SK-N-SH treated with all-trans-retinoic acid at 6 μM for 48 hours (cell line): ENCODE data around the gene TNS1.

Source experiments
- ATAC-seq: fragments of 200-7000 bp; cut with Tn5 transposase; 3 replicates; pipeline ENCODE4 v1.9.1; 2020; ENCODE audit warnings: mild to moderate bottlenecking, moderate library complexity
- BACH2 ChIP-seq: fragments of 250-450 bp; sonication (Bioruptor Pico); IDR thresholded peaks from 2 replicates; pipeline ENCODE4 v1.9.0; 2021; ENCODE audit warnings: mild to moderate bottlenecking, borderline replicate concordance
- CSDC2 ChIP-seq: fragments of 250-450 bp; sonication (Bioruptor Pico); IDR thresholded peaks from 2 replicates; pipeline ENCODE4 v1.5.0; 2020; ENCODE audit warnings: mild to moderate bottlenecking, moderate library complexity
- ISL1 ChIP-seq: fragments of 250-450 bp; sonication (Bioruptor Pico); IDR thresholded peaks from 2 replicates; pipeline ENCODE4 v2.1.2; 2022; ENCODE audit warnings: mild to moderate bottlenecking, moderate library complexity
- OSR1 ChIP-seq: fragments of 250-450 bp; sonication (Bioruptor Pico); IDR thresholded peaks from 2 replicates; pipeline ENCODE4 v1.8.0; 2022; ENCODE audit warnings: moderate library complexity, mild to moderate bottlenecking, inconsistent platforms
- PPARA ChIP-seq: fragments of 250-450 bp; sonication (Bioruptor Pico); IDR thresholded peaks from 2 replicates; pipeline ENCODE4 v1.5.0; 2020; ENCODE audit warnings: mild to moderate bottlenecking, borderline replicate concordance
- RARB ChIP-seq: fragments of 250-450 bp; sonication (Bioruptor Pico); IDR thresholded peaks from 2 replicates; pipeline ENCODE4 v1.8.0; 2021; ENCODE audit warnings: mild to moderate bottlenecking, moderate library complexity
- SNAI2 ChIP-seq: fragments of 250-450 bp; sonication (Bioruptor Pico); IDR thresholded peaks from 2 replicates; pipeline ENCODE4 v1.5.0; 2020; ENCODE audit warnings: mild to moderate bottlenecking, moderate library complexity
- TCF4 ChIP-seq: fragments of 250-450 bp; sonication (Bioruptor Pico); IDR thresholded peaks from 2 replicates; pipeline ENCODE4 v1.8.0; 2021; ENCODE audit warnings: mild to moderate bottlenecking, moderate library complexity, borderline replicate concordance
- TOX ChIP-seq: fragments of 250-450 bp; sonication (Bioruptor Pico); IDR thresholded peaks from 2 replicates; pipeline ENCODE4 v1.8.0; 2021; ENCODE audit warnings: mild to moderate bottlenecking, moderate library complexity, borderline replicate concordance
- ZC3H10 ChIP-seq: fragments of 250-450 bp; sonication (Bioruptor Pico); IDR thresholded peaks from 2 replicates; pipeline ENCODE4 v1.5.1; 2021; ENCODE audit warnings: mild to moderate bottlenecking, moderate library complexity
- ZFP3 ChIP-seq: fragments of 250-450 bp; sonication (Bioruptor Pico); IDR thresholded peaks from 2 replicates; pipeline ENCODE4 v1.5.0; 2020; ENCODE audit warnings: mild to moderate bottlenecking, moderate library complexity
- ZFP30 ChIP-seq: fragments of 450-650 bp; formaldehyde crosslinking; IDR thresholded peaks from 2 replicates; pipeline ENCODE4 v1.5.0; 2022; ENCODE audit warnings: mild to moderate bottlenecking, moderate library complexity
- ZNF565 ChIP-seq: fragments of 450-650 bp; formaldehyde crosslinking; conservative IDR thresholded peaks from 2 replicates; pipeline ENCODE4 v1.5.0; 2020; ENCODE audit warnings: low read depth, mild to moderate bottlenecking, moderate library complexity
- ZNF70 ChIP-seq: fragments of 450-650 bp; formaldehyde crosslinking; IDR thresholded peaks from 2 replicates; pipeline ENCODE4 v1.5.0; 2020; ENCODE audit warnings: mild to moderate bottlenecking, moderate library complexity
- ZNF8 ChIP-seq: fragments of 450-650 bp; formaldehyde crosslinking; IDR thresholded peaks from 2 replicates; pipeline ENCODE4 v1.5.0; 2020; ENCODE audit warnings: mild to moderate bottlenecking, moderate library complexity
- TF ChIP-seq, protein P1 (sequence below): fragments of 250-450 bp; sonication (Bioruptor Pico); IDR thresholded peaks from 2 replicates; pipeline ENCODE4 v1.8.0; 2021; ENCODE audit warnings: low read depth, mild to moderate bottlenecking, moderate library complexity, borderline replicate concordance
- TF ChIP-seq, protein P2 (sequence below): fragments of 250-450 bp; sonication (Bioruptor Pico); IDR thresholded peaks from 2 replicates; pipeline ENCODE4 v1.5.0; 2020; ENCODE audit warnings: mild to moderate bottlenecking, moderate library complexity
- TF ChIP-seq, protein P3 (sequence below): fragments of 250-450 bp; sonication (Bioruptor Pico); IDR thresholded peaks from 2 replicates; pipeline ENCODE4 v1.5.1; 2021; ENCODE audit warnings: mild to moderate bottlenecking, moderate library complexity
- TF ChIP-seq, protein P4 (sequence below): fragments of 250-450 bp; sonication (Bioruptor Pico); IDR thresholded peaks from 2 replicates; pipeline ENCODE4 v1.8.0; 2020; ENCODE audit warnings: mild to moderate bottlenecking, moderate library complexity, borderline replicate concordance

The TNS1 gene

DNA sequence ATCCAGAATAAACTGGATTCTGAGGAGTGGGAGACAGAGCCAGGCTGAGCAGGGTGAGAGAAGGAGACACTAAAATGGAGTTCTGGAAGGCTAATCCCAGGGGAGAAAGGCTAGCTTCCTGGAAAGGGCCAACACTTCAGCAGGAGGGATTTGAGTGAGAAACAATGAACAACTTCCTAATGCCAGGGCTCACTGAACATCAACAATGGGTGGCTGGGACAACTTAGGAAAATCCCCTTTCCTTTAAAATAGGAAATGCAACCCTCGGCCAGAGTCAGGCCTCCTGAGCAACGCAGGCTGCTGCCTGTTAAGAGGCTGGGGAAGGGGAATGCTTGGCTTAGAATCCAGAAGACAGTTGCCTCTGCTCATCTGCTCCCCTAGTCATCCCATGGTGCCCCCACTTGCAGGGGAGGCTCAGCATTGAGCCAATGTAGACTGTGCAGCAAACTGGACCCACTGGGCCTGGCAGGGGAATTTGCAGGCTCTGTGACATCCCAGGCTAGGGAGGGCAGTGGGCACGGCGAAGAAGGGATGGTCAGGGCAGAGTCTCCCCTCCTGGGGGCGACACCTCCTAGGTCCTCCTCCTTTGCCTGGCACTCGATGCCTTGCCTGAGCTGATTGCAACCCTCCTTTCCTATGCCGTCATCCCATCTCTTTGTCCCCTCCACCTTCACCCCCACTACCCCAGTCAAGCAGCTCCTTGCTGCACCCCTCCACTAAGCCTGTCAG lies 182.5 kb downstream of the TNS1 start:
- ATAC-seq, result no peak
- TF ChIP-seq TOX (CRISPR knock-in tag) (no peak), ZFP3 (CRISPR knock-in tag) (no peak), ZC3H10 (no peak), SNAI2 (CRISPR knock-in tag) (no peak), ZNF565 (CRISPR knock-in tag) (no peak), OSR1 (CRISPR knock-in tag) (no peak), CSDC2 (CRISPR knock-in tag) (no peak), RARB (CRISPR knock-in tag) (no peak), PPARA (CRISPR knock-in tag) (no peak), ZFP30 (CRISPR knock-in tag) (no peak), BACH2 (no peak), ZNF8 (CRISPR knock-in tag) (no peak)
- TF ChIP-seq, protein P1, sequence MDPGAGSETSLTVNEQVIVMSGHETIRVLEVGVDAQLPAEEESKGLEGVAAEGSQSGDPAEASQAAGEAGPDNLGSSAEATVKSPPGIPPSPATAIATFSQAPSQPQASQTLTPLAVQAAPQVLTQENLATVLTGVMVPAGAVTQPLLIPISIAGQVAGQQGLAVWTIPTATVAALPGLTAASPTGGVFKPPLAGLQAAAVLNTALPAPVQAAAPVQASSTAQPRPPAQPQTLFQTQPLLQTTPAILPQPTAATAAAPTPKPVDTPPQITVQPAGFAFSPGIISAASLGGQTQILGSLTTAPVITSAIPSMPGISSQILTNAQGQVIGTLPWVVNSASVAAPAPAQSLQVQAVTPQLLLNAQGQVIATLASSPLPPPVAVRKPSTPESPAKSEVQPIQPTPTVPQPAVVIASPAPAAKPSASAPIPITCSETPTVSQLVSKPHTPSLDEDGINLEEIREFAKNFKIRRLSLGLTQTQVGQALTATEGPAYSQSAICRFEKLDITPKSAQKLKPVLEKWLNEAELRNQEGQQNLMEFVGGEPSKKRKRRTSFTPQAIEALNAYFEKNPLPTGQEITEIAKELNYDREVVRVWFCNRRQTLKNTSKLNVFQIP, result no peak
- TF ChIP-seq, protein P2, sequence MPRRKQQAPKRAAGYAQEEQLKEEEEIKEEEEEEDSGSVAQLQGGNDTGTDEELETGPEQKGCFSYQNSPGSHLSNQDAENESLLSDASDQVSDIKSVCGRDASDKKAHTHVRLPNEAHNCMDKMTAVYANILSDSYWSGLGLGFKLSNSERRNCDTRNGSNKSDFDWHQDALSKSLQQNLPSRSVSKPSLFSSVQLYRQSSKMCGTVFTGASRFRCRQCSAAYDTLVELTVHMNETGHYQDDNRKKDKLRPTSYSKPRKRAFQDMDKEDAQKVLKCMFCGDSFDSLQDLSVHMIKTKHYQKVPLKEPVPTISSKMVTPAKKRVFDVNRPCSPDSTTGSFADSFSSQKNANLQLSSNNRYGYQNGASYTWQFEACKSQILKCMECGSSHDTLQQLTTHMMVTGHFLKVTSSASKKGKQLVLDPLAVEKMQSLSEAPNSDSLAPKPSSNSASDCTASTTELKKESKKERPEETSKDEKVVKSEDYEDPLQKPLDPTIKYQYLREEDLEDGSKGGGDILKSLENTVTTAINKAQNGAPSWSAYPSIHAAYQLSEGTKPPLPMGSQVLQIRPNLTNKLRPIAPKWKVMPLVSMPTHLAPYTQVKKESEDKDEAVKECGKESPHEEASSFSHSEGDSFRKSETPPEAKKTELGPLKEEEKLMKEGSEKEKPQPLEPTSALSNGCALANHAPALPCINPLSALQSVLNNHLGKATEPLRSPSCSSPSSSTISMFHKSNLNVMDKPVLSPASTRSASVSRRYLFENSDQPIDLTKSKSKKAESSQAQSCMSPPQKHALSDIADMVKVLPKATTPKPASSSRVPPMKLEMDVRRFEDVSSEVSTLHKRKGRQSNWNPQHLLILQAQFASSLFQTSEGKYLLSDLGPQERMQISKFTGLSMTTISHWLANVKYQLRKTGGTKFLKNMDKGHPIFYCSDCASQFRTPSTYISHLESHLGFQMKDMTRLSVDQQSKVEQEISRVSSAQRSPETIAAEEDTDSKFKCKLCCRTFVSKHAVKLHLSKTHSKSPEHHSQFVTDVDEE (CRISPR knock-in tag), result no peak
- TF ChIP-seq, protein P3, sequence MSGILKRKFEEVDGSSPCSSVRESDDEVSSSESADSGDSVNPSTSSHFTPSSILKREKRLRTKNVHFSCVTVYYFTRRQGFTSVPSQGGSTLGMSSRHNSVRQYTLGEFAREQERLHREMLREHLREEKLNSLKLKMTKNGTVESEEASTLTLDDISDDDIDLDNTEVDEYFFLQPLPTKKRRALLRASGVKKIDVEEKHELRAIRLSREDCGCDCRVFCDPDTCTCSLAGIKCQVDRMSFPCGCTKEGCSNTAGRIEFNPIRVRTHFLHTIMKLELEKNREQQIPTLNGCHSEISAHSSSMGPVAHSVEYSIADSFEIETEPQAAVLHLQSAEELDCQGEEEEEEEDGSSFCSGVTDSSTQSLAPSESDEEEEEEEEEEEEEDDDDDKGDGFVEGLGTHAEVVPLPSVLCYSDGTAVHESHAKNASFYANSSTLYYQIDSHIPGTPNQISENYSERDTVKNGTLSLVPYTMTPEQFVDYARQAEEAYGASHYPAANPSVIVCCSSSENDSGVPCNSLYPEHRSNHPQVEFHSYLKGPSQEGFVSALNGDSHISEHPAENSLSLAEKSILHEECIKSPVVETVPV (CRISPR knock-in tag), result no peak
- TF ChIP-seq, protein P4, sequence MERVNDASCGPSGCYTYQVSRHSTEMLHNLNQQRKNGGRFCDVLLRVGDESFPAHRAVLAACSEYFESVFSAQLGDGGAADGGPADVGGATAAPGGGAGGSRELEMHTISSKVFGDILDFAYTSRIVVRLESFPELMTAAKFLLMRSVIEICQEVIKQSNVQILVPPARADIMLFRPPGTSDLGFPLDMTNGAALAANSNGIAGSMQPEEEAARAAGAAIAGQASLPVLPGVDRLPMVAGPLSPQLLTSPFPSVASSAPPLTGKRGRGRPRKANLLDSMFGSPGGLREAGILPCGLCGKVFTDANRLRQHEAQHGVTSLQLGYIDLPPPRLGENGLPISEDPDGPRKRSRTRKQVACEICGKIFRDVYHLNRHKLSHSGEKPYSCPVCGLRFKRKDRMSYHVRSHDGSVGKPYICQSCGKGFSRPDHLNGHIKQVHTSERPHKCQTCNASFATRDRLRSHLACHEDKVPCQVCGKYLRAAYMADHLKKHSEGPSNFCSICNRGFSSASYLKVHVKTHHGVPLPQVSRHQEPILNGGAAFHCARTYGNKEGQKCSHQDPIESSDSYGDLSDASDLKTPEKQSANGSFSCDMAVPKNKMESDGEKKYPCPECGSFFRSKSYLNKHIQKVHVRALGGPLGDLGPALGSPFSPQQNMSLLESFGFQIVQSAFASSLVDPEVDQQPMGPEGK (CRISPR knock-in tag), result no peak

DNA sequence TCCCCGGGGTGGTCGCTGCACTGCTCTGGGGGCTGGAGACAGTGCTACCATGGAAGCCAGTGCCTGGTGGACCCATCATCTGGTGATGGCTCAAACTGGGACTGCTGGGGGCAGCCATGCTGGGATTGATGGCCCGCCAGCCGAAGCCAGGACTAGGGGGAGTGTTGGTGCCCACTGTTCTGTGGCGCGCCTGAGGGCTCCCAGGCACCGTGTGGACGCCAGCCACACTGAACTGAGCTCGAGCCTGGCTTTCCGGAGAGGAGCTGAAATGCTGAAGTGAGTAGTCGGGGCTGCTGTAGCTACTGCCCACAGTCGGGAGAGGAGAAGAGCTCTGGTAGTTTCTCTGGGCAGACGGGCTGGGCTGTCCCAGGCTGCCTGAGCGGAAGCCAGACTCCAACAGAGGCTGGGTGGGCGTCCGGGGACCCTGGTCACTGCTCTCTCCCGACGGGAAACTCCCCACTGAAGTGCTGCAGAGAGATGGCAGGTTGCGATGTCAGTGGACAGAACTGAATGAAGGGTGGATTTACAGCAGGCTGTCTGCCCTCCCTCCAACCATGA lies 184.4 kb downstream of the TNS1 start:
- ATAC-seq, result no peak
- TF ChIP-seq, protein P2 (CRISPR knock-in tag), result no peak
- TF ChIP-seq ZC3H10, result no peak
- no peak for TF ChIP-seq TCF4 (CRISPR knock-in tag)
- TF ChIP-seq CSDC2 (CRISPR knock-in tag), result no peak
- TF ChIP-seq ZNF70, result no peak
- no peak for TF ChIP-seq OSR1 (CRISPR knock-in tag)
- no peak for TF ChIP-seq ZFP3 (CRISPR knock-in tag)
- TF ChIP-seq, protein P4 (CRISPR knock-in tag), result no peak
- TF ChIP-seq TOX (CRISPR knock-in tag), result no peak
- no peak for TF ChIP-seq ZNF565 (CRISPR knock-in tag)
- no peak for TF ChIP-seq BACH2
- TF ChIP-seq, protein P3 (CRISPR knock-in tag), result no peak
- TF ChIP-seq ISL1 (CRISPR knock-in tag), result no peak
